B cell (primary cell): ENCODE results near the gene PTPRO. TPM values are rescaled to one million over a fixed set of nuclear protein-coding genes. Genes with fewer than 3 reads are reported as not detected.

Source experiments
- ATAC-seq: fragments of 200-7000 bp; cut with Tn5 transposase; one replicate; pipeline ENCODE4 v1.10.0; 2021; ENCODE audit warnings: low read depth, mild to moderate bottlenecking, moderate number of reproducible peaks, moderate library complexity
- CTCF ChIA-PET: fragments of 350-600 bp; sonication (Branson Sonifier 250); formaldehyde crosslinking; loops from one replicate; lab custom pipeline; 2021; ENCODE audit warnings: antibody characterized with exemption, inconsistent platforms; lab: Charles Lee
- POLR2A ChIA-PET: fragments of 350-600 bp; sonication (Branson Sonifier 250); formaldehyde crosslinking; loops from one replicate; lab custom pipeline; 2021; ENCODE audit warnings: antibody characterized with exemption; lab: Charles Lee
- DNase-seq: peaks from one replicate; pipeline ENCODE4 v3.0.0; 2013
- H2AFZ ChIP-seq: 2 replicates; pipeline ENCODE4 v1.6.1; 2012; ENCODE audit warnings: mild to moderate bottlenecking, low read depth, low read length; ENCODE audit not compliant: insufficient read depth, poor library complexity, severe bottlenecking
- H3K27ac ChIP-seq, 2 donors: 1 replicate in 1 of 2; 2 replicates in 1 of 2; pipeline ENCODE4 v1.5.1; 2012 to 2013; ENCODE audit warnings: low read length in 2 of 2, mild to moderate bottlenecking in 2 of 2, moderate library complexity in 1 of 2
- H3K27me3 ChIP-seq, 4 experiments: fragments of 200-600 bp in 1 of 4; sonication (generic) in 1 of 4; replicated peaks in 1 of 4; 1 replicate in 2 of 4; 2 replicates in 2 of 4; pipeline versions ENCODE4 v1.6.1 to v1.7.0; 2013 to 2016; ENCODE audit warnings: low read length in 3 of 4, mild to moderate bottlenecking in 2 of 4, mixed read lengths in 1 of 4, moderate library complexity in 1 of 4; ENCODE audit not compliant: insufficient read depth in 4 of 4, control insufficient read depth in 3 of 4; ENCODE audit errors: control extremely low read depth in 1 of 4
- H3K36me3 ChIP-seq, 2 experiments: replicated peaks in 1 of 2; 1 replicate in 1 of 2; 2 replicates in 1 of 2; pipeline versions ENCODE4 v1.6.1 to v1.7.1; 2013; ENCODE audit warnings: low read length in 1 of 2; ENCODE audit not compliant: insufficient read depth in 2 of 2, control insufficient read depth in 1 of 2; ENCODE audit errors: control extremely low read depth in 1 of 2, extremely low read depth in 1 of 2
- H3K4me1 ChIP-seq, 2 donors: fragments of 200-600 bp in 1 of 2; sonication (generic) in 1 of 2; 1 replicate in 1 of 2; 2 replicates in 1 of 2; pipeline versions ENCODE4 v1.5.1 to v1.6.1; 2013 to 2017; ENCODE audit warnings: low read length in 2 of 2; ENCODE audit not compliant: control insufficient read depth in 2 of 2, insufficient read depth in 2 of 2
- H3K4me2 ChIP-seq: replicated peaks from 2 replicates; pipeline ENCODE3; 2012; ENCODE audit warnings: mild to moderate bottlenecking, low read depth, low read length; ENCODE audit not compliant: poor library complexity, severe bottlenecking
- H3K4me3 ChIP-seq, 5 experiments: fragments of 200-600 bp in 1 of 5; sonication (generic) in 1 of 5; 1 replicate in 3 of 5; 2 replicates in 2 of 5; pipeline versions ENCODE4 v1.5.1 to v1.7.0; 2011 to 2016; ENCODE audit warnings: low read length in 4 of 5, mild to moderate bottlenecking in 4 of 5, low read depth in 2 of 5, control low read depth in 1 of 5, moderate library complexity in 1 of 5; ENCODE audit not compliant: insufficient read depth in 1 of 5; ENCODE audit errors: control extremely low read depth in 1 of 5, extremely low read depth in 1 of 5
- H3K79me2 ChIP-seq: fragments of 200-600 bp; sonication (generic); one replicate; pipeline ENCODE4 v1.6.0; 2016; ENCODE audit warnings: low read length; ENCODE audit not compliant: control insufficient read depth, insufficient read depth
- H3K9ac ChIP-seq: fragments of 200-600 bp; sonication (generic); 2 replicates; pipeline ENCODE4 v1.6.1; 2017; ENCODE audit warnings: mild to moderate bottlenecking, low read length, moderate library complexity
- H3K9me3 ChIP-seq, 3 donors: one replicate each; pipeline versions ENCODE4 v1.6.1 to v1.7.1; 2013; ENCODE audit warnings: low read length in 2 of 3; ENCODE audit not compliant: control insufficient read depth in 2 of 3, insufficient read depth in 1 of 3; ENCODE audit errors: control extremely low read depth in 1 of 3
- H4K20me1 ChIP-seq: 2 replicates; pipeline ENCODE4 v1.6.0; 2012; ENCODE audit warnings: mild to moderate bottlenecking, low read length; ENCODE audit not compliant: insufficient read depth, control insufficient read depth, poor library complexity, severe bottlenecking
- H3K27ac Mint-ChIP-seq: one replicate; pipeline ENCODE4 v1.8.0; 2021; ENCODE audit warnings: mixed read lengths
- H3K27me3 Mint-ChIP-seq: one replicate; pipeline ENCODE4 v1.8.0; 2021; ENCODE audit warnings: mixed read lengths
- H3K4me1 Mint-ChIP-seq: one replicate; pipeline ENCODE4 v1.8.0; 2021; ENCODE audit warnings: mixed read lengths
- H3K4me3 Mint-ChIP-seq: one replicate; pipeline ENCODE4 v1.8.0; 2021; ENCODE audit warnings: mixed read lengths
- H3K9me3 Mint-ChIP-seq: one replicate; pipeline ENCODE4 v1.8.0; 2022; ENCODE audit warnings: mixed read lengths; ENCODE audit not compliant: insufficient read depth
- EZH2 ChIP-seq: IDR thresholded peaks from 2 replicates; pipeline ENCODE4 v1.6.1; 2012; ENCODE audit warnings: borderline replicate concordance, low read depth, mild to moderate bottlenecking, moderate library complexity, low read length; ENCODE audit not compliant: insufficient read depth, poor library complexity, severe bottlenecking
- WGBS: methylation state at CpG from one replicate; pipeline ENCODE4 v1.1.5; 2013; ENCODE audit warnings: missing lambda C conversion rate; ENCODE audit not compliant: insufficient coverage; 5-methylcytosine and 5-hydroxymethylcytosine counted together
- intact Hi-C: fragments of 100-400 bp; cut with micrococcal nuclease; formaldehyde crosslinking; loops from one replicate; pipeline ENCODE4 v1.10.0; 2022
- polyA plus RNA-seq: library from polyadenylated mRNA; depleted of rRNA; stranded (reverse); fragments of >200 nt; gene quantifications from 2 replicates; pipeline ENCODE4 v1.2.3, GENCODE V29; 2012
- total RNA-seq, 2 donors: library from RNA; stranded (reverse); fragments of 120-200 nt in 1 of 2; gene quantifications; 1 replicate in 1 of 2; 2 replicates in 1 of 2; pipeline versions ENCODE4 v1.2.3 to v1.2.4, GENCODE V29; 2013 to 2022
- TF ChIP-seq, protein P1 (sequence below): fragments of 200-600 bp; IDR thresholded peaks from one replicate; pipeline ENCODE4 v1.8.0; 2022; ENCODE audit warnings: antibody characterized with exemption, mild to moderate bottlenecking

The PTPRO gene
- total and polyA plus RNA-seq, 2 donors (not counting 1 experiment from before 2014, with no cell fraction given) = 23.1 to 23.6 TPM

DNA sequence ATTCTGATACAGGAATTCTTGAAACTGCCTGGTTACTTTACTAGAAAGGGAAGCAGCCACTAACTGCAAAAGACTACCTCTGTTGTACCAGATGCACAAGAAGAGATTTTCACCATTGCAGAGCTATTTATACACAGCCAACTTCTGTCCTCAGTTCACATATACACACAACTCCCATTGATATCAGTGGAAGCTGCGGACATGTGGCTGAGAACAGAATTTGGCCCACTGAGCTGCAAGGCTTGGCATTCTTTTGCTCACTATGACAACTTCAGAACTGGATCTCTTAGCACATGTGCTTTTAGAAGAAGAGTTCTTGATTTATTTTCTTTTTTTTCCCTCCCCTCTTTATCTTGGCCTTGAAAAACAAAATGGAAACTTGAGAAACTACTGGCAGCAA lies 28.3 kb downstream of the PTPRO start:
- H4K20me1 ChIP-seq = no peaks in the 10 kb centered on the region
- H3K9ac ChIP-seq = no peak overlapping the region
- Mint-ChIP-seq H3K4me1 (no peaks in the 10 kb centered on the region), H3K27ac (no peak overlapping the region), H3K27me3 (peaks cover 4% of the 10 kb centered on the region), H3K4me3 (no peak overlapping the region), H3K9me3 (no peaks in the 10 kb centered on the region)
- H3K79me2 ChIP-seq = no peaks in the 10 kb centered on the region
- no peak for TF ChIP-seq EZH2
- TF ChIP-seq, protein P1, sequence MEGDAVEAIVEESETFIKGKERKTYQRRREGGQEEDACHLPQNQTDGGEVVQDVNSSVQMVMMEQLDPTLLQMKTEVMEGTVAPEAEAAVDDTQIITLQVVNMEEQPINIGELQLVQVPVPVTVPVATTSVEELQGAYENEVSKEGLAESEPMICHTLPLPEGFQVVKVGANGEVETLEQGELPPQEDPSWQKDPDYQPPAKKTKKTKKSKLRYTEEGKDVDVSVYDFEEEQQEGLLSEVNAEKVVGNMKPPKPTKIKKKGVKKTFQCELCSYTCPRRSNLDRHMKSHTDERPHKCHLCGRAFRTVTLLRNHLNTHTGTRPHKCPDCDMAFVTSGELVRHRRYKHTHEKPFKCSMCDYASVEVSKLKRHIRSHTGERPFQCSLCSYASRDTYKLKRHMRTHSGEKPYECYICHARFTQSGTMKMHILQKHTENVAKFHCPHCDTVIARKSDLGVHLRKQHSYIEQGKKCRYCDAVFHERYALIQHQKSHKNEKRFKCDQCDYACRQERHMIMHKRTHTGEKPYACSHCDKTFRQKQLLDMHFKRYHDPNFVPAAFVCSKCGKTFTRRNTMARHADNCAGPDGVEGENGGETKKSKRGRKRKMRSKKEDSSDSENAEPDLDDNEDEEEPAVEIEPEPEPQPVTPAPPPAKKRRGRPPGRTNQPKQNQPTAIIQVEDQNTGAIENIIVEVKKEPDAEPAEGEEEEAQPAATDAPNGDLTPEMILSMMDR = no peak
- 80% methylated on average over 1 of the region's 1 CpG for WGBS
- H3K36me3 ChIP-seq = no peaks in the 10 kb centered on the region
- no peak for ATAC-seq
- peaks cover 0 to 5% (median 0%) of the 10 kb centered on the region in 4 experiments for H3K27me3 ChIP-seq
- H3K4me3 ChIP-seq = no peak overlapping the region
- intact Hi-C loops = no loop called here
- H3K4me2 ChIP-seq = no peak overlapping the region
- no peak overlapping the region for H2AFZ ChIP-seq
- H3K4me1 ChIP-seq = no peaks in the 10 kb centered on the region
- ChIA-PET POLR2A (no interaction called here), CTCF (no interaction called here)
- no peaks in the 10 kb centered on the region for H3K9me3 ChIP-seq
- DNase-seq = no peak
- no peak overlapping the region for H3K27ac ChIP-seq

DNA sequence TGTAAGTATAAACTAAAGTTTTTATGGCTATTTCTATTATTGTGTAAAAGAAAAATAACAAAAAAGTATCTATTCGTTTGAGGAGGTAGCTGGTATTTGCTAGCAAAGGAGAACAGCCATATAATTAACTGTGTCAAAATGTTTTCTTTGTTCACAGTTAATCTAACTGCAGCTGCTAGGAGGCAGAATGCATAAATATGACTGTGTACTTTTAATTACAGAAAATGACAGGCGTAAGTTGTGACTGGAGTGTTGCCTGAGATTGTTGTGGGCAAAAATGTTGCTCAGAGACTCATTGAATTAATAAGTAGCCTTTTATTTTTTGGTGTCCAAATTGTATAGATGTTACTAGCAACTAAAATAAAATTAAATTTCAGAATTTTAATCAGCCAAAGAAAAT lies 33.5 kb downstream of the PTPRO start:
- Histone ChIP-seq H2AFZ (no peak overlapping the region), H3K27ac (no peak overlapping the region), H3K4me1 (no peaks in the 10 kb centered on the region), H3K9me3 (no peaks in the 10 kb centered on the region), H3K4me3 (no peak overlapping the region), H3K9ac (no peak overlapping the region), H3K27me3 (peaks cover 0 to 3% (median 0%) of the 10 kb centered on the region in 4 experiments), H3K79me2 (no peaks in the 10 kb centered on the region), H3K36me3 (no peaks in the 10 kb centered on the region), H3K4me2 (no peak overlapping the region), H4K20me1 (no peaks in the 10 kb centered on the region)
- CTCF ChIA-PET = no interaction called here
- Mint-ChIP-seq H3K27me3 (no peaks in the 10 kb centered on the region), H3K27ac (no peak overlapping the region), H3K4me1 (no peaks in the 10 kb centered on the region), H3K4me3 (no peak overlapping the region), H3K9me3 (no peaks in the 10 kb centered on the region)
- DNase-seq = no peak
- TF ChIP-seq, protein P1 = no peak
- no peak for TF ChIP-seq EZH2
- intact Hi-C loops = no loop called here
- WGBS = 80% methylated on average over 1 of the region's 2 CpGs
- ATAC-seq = no peak
- POLR2A ChIA-PET = no interaction called here
